ENCODE results near the gene CPNE9.

DNA sequence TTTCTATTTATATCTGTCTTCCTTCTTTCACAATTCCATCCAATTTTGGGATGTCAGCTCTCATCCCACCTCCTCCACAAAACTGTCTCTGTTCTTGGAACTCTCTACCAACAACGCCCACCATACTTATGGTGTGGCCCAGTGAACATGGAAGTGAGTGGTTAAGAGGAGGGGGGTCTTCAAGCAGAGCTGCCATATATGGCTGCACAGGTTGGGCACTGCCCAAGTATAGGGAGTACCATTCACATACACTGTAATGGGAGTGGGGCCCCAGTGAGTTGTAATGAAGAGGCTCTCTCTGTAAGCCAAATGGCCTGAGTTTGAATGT, 74.0 kb downstream of the CPNE9 start:
- TF ChIP-seq ZNF384 (IDR thresholded peaks at IDR 0.05) (no peak), BHLHE40 (IDR thresholded peaks at IDR 0.05; ENCODE audit: borderline replicate concordance) (no peak), SUZ12 (IDR thresholded peaks at IDR 0.05) (no peak), FOXA1 (IDR thresholded peaks at IDR 0.05) (no peak)
- TF ChIP-seq, protein P1, sequence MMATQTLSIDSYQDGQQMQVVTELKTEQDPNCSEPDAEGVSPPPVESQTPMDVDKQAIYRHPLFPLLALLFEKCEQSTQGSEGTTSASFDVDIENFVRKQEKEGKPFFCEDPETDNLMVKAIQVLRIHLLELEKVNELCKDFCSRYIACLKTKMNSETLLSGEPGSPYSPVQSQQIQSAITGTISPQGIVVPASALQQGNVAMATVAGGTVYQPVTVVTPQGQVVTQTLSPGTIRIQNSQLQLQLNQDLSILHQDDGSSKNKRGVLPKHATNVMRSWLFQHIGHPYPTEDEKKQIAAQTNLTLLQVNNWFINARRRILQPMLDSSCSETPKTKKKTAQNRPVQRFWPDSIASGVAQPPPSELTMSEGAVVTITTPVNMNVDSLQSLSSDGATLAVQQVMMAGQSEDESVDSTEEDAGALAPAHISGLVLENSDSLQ (IDR thresholded peaks at IDR 0.05) = no peak
